Activated naive CD8-positive, alpha-beta T cell treated with anti-CD3 and anti-CD28 coated beads, Interleukin-2, amount 10 ng/mL, durations not matched to agents 7 days and 5 days (primary cell): ENCODE data around the gene MGAT5. TPM values are rescaled to one million over a fixed set of nuclear protein-coding genes. Genes with fewer than 3 reads are reported as not detected.
"Not testable (repeated sequence)": the region's sequence is repeated elsewhere in the genome, so short reads cannot be mapped to it uniquely, and the experiment has no call there.

Experiments used
- ATAC-seq: fragments of 150-1000 bp; cut with Tn5 transposase; one replicate; pipeline ENCODE4 v1.10.0; 2021; ENCODE audit warnings: low read depth, moderate library complexity
- POLR2A ChIA-PET: fragments of 350-600 bp; sonication (Branson Sonifier 250); formaldehyde crosslinking; loops from one replicate; lab custom pipeline; 2021; ENCODE audit warnings: antibody characterized with exemption; lab: Charles Lee
- DNase-seq: peaks from one replicate; pipeline ENCODE4 v3.0.0; 2021
- H3K27ac Mint-ChIP-seq: one replicate; pipeline ENCODE4 v1.8.0; 2022; ENCODE audit warnings: mild to moderate bottlenecking, mixed read lengths
- H3K27me3 Mint-ChIP-seq: one replicate; pipeline ENCODE4 v1.8.0; 2022; ENCODE audit warnings: mild to moderate bottlenecking, moderate library complexity, mixed read lengths
- H3K36me3 Mint-ChIP-seq: one replicate; pipeline ENCODE4 v1.8.0; 2021; ENCODE audit warnings: mild to moderate bottlenecking, mixed read lengths
- H3K4me1 Mint-ChIP-seq: one replicate; pipeline ENCODE4 v1.8.0; 2021; ENCODE audit warnings: mixed read lengths
- H3K4me3 Mint-ChIP-seq: one replicate; pipeline ENCODE4 v1.8.0; 2022; ENCODE audit warnings: mild to moderate bottlenecking, moderate library complexity, mixed read lengths
- H3K9me3 Mint-ChIP-seq: one replicate; pipeline ENCODE4 v1.8.0; 2021; ENCODE audit warnings: mixed read lengths
- total RNA-seq, 2 experiments: library from RNA; stranded (reverse); gene quantifications; one replicate each; pipeline ENCODE4 v1.2.3, GENCODE V29; 2021

Gene MGAT5
- total RNA-seq, 2 experiments from 2014 or later, result 66.3 to 70.9 TPM

DNA sequence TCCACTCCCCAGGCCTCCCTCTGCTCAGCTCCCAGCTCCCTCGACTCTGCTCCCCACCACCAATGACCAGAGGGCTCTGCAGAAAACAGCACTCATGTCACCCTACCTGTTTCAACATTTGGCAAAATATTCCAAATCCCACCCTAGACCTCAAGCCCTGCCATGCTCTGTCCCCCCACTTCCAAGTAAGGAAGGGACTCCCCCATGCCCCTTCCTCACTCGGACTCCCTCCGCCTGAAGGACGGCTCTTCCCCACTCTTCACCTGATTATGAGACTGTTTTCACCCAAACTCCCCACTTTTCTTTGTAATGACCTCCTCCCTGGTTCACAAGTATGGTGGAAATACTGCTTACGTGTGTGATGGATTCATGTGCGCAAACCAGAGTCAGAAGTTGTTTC, 208.4 kb downstream of the MGAT5 start:
- Mint-ChIP-seq H3K36me3 (no peaks in the 10 kb centered on the region), H3K4me3 (no peak overlapping the region), H3K4me1 (no peaks in the 10 kb centered on the region), H3K27ac (no peak overlapping the region), H3K27me3 (no peaks in the 10 kb centered on the region), H3K9me3 (no peaks in the 10 kb centered on the region)
- POLR2A ChIA-PET, result no interaction called here
- DNase-seq (no peak), ATAC-seq (no peak)

DNA sequence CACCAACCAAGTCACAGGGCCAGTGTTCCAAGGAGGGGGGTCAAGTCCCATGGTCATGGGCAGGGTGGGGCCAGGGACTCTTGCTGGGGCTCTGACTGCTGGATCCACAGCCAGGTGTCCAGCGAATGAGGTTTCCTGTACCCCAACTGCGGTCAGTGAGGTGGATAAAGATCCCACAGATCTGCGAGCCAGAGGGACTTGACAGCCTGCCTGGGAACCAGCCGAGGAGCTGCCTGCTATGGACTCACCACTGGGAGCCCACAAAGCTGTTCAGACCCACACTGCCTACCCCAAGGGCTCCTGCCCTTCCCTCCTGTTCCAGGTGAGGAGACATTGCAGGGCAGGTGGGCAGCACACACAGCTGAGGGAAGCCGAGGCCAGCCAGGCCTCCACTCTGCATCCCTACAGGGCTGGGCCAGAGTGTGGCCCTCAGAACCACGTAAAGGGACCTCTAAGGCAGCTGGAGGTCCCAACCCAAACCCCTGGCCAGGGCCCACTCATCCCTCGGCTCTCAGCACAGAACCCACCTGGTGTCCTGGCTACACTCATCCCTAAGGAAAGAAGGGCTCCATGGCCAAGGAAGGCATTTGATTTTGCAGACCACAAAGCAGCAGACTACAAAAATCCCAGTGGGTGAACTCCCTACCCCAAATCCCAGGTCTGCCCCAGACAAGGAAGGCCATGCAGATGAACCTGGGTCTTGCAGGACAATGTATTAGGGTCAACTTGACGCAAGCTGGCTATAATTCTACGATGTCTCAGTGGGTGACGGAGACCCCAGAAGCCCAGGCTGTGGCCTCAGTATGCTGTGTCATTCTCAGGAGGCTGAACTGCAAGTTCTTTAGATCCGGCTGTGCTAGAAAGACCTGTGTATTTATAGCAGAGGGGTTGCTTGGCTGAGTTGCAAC, 209.2 kb downstream of the MGAT5 start:
- no peaks in the 10 kb centered on the region for H3K36me3 Mint-ChIP-seq
- no peaks in the 10 kb centered on the region for H3K9me3 Mint-ChIP-seq
- no peaks in the 10 kb centered on the region for H3K4me1 Mint-ChIP-seq
- ATAC-seq (no peak), DNase-seq (no peak)
- POLR2A ChIA-PET, result no interaction called here
- no peaks in the 10 kb centered on the region for H3K27me3 Mint-ChIP-seq
- no peak overlapping the region for H3K4me3 Mint-ChIP-seq
- no peak overlapping the region for H3K27ac Mint-ChIP-seq

- no peaks in the 10 kb centered on the region for H3K4me1 Mint-ChIP-seq
- no peak overlapping the region for H3K4me3 Mint-ChIP-seq
- POLR2A ChIA-PET, result no interaction called here
- no peaks in the 10 kb centered on the region for H3K27me3 Mint-ChIP-seq
- no peak overlapping the region for H3K27ac Mint-ChIP-seq
- DNase-seq (no peak), ATAC-seq (no peak)
- no peaks in the 10 kb centered on the region for H3K36me3 Mint-ChIP-seq
- H3K9me3 Mint-ChIP-seq, result no peaks in the 10 kb centered on the region
These were observed 209.8 kb downstream of the MGAT5 start for GRCh38 chr2:134463699-134464022.

DNA sequence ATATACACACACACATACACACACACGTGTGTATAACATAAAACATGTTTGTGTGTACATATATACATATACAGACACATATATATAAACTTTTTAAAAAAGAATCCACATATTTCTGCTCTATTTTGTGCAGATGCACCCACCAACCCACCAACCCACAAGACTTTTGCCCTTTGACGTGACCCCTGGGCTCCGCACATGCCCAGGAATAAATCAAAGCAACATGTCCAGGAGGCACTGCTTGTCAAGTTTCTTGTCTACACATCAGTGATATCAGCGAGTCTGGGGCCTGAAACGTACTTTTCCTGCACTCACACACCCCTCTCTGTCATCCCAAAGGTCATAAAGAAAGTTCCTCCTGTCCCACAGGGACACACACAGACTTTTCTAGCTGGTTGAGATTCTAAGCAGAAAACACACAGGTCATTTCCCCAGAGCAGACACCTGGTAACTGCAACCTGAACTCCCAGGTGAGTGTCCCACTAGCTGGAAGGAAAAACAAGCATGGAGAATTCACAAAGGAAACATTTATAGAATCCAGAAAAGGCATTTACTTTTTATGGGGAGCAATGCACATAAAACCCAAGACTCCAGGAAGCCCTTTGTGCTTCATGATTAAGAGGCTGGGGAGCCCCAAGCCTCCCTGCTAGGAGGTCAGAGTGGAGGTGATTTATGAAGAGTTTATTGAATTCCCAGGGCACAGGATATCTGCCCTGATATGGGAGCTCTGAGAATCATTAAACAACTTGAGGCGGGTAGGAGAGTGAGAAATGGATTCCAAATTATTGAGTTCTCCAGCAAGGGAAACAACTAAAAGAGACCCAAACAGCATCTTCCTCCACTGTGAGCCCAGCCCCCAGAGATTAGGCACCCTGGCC, 211.6 kb downstream of the MGAT5 start:
- H3K9me3 Mint-ChIP-seq, result no peaks in the 10 kb centered on the region
- H3K4me3 Mint-ChIP-seq, result no peak overlapping the region
- POLR2A ChIA-PET, result no interaction called here
- H3K27me3 Mint-ChIP-seq, result no peaks in the 10 kb centered on the region
- ATAC-seq (no peak), DNase-seq (no peak)
- no peak overlapping the region for H3K27ac Mint-ChIP-seq
- H3K4me1 Mint-ChIP-seq, result no peaks in the 10 kb centered on the region
- no peaks in the 10 kb centered on the region for H3K36me3 Mint-ChIP-seq

- DNase-seq, result no peak
- Mint-ChIP-seq H3K9me3 (no peaks in the 10 kb centered on the region), H3K36me3 (no peaks in the 10 kb centered on the region), H3K4me3 (no peak overlapping the region), H3K4me1 (no peaks in the 10 kb centered on the region), H3K27ac (no peak overlapping the region), H3K27me3 (no peaks in the 10 kb centered on the region)
- POLR2A ChIA-PET, result no interaction called here
- ATAC-seq, result no peak
These were observed 212.3 kb downstream of the MGAT5 start for GRCh38 chr2:134466141-134466540.

GRCh38 chr2:134468164-134468563, 214.3 kb downstream of the MGAT5 start:
- no peak for DNase-seq
- H3K4me3 Mint-ChIP-seq, result no peak overlapping the region
- H3K27ac Mint-ChIP-seq, result no peak overlapping the region
- H3K4me1 Mint-ChIP-seq, result no peaks in the 10 kb centered on the region
- no peak for ATAC-seq
- peaks cover 8% of the 10 kb centered on the region for H3K27me3 Mint-ChIP-seq
- POLR2A ChIA-PET, result no interaction called here
- H3K36me3 Mint-ChIP-seq, result no peaks in the 10 kb centered on the region
- H3K9me3 Mint-ChIP-seq, result peaks cover 3% of the 10 kb centered on the region

DNA sequence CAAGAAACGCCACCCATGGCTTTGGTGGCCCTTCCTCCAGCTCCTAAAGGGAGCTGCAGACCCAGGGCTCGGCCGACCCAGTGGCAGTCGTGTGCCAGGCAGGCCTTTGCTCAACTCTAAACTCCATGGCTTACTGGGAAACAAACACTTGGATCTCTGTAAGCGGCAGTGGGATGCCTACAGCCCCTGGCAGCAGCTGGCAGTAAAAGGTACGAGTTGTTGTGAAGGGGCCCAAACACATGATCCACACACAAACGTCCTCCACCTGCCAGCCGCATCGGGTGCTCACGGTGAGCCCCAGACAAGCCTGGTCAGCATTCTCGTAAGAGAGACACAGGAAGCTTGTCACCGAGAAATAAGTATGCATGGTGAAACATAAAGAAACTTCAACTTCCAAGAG, 214.9 kb downstream of the MGAT5 start:
- Mint-ChIP-seq H3K27me3 (peaks cover 13% of the 10 kb centered on the region), H3K27ac (no peak overlapping the region), H3K4me3 (no peak overlapping the region), H3K4me1 (no peaks in the 10 kb centered on the region), H3K36me3 (no peaks in the 10 kb centered on the region), H3K9me3 (peaks cover 6% of the 10 kb centered on the region)
- no peak for DNase-seq
- POLR2A ChIA-PET, result no interaction called here
- ATAC-seq, result no peak

GRCh38 chr2:134469516-134470115, 215.7 kb downstream of the MGAT5 start:
- no peaks in the 10 kb centered on the region for H3K4me1 Mint-ChIP-seq
- no peaks in the 10 kb centered on the region for H3K36me3 Mint-ChIP-seq
- ATAC-seq, result no peak
- H3K27me3 Mint-ChIP-seq, result peaks cover 20% of the 10 kb centered on the region
- no peak overlapping the region for H3K27ac Mint-ChIP-seq
- POLR2A ChIA-PET, result interaction anchor here (0.6 kb wide), 1 partner anchor 276 kb away, joined by 4 read pairs; no protein-coding TSS in a partner anchor
- DNase-seq, result no peak
- no peak overlapping the region for H3K4me3 Mint-ChIP-seq
- peaks cover 6% of the 10 kb centered on the region for H3K9me3 Mint-ChIP-seq

DNA sequence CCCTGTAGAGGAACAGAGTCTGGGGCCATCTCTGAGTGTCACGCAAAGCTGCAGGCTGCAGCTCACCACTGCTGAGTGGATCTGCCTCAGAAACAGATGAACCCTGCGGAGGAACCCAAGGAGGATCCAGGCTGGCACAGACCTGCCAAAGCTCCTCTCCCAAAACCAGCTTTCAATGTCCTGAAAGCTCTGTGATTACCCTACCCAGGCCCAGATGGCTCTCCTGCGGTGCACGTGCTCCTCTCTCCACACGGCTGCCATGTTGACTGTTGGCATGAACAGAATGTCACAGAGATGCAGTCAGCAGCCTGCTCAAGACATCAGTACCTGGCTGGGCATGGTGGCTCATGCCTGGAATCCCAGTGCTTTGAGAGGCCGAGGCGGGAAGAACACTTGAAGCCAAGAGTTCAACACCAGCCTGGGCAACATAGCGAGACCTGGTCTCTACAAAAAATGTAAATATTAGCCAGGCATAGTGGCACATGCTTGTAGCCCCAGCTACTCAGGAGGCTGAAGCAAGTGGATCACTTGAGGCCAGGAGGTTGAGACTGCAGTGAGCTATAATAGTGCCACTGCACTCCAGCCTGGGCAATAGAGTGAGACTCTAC, 216.8 kb downstream of the MGAT5 start:
- H3K4me1 Mint-ChIP-seq, result no peaks in the 10 kb centered on the region
- no peak overlapping the region for H3K4me3 Mint-ChIP-seq
- no peak overlapping the region for H3K27ac Mint-ChIP-seq
- H3K36me3 Mint-ChIP-seq, result no peaks in the 10 kb centered on the region
- peaks cover 6% of the 10 kb centered on the region for H3K9me3 Mint-ChIP-seq
- POLR2A ChIA-PET, result no interaction called here
- H3K27me3 Mint-ChIP-seq, result peaks cover 20% of the 10 kb centered on the region
- DNase-seq (no peak), ATAC-seq (no peak)

GRCh38 chr2:134476982-134477381, 223.1 kb downstream of the MGAT5 start:
- ATAC-seq, POLR2A ChIA-PET, H3K27ac Mint-ChIP-seq, H3K36me3 Mint-ChIP-seq, H3K9me3 Mint-ChIP-seq, H3K4me3 Mint-ChIP-seq, H3K4me1 Mint-ChIP-seq, DNase-seq: not testable (repeated sequence)
- peaks cover 22% of the 10 kb centered on the region for H3K27me3 Mint-ChIP-seq

- H3K27me3 Mint-ChIP-seq, result peaks cover 2% of the 10 kb centered on the region
- H3K27ac Mint-ChIP-seq, result no peak overlapping the region
- no peaks in the 10 kb centered on the region for H3K36me3 Mint-ChIP-seq
- ATAC-seq, result no peak
- H3K4me3 Mint-ChIP-seq, result no peak overlapping the region
- DNase-seq, result no peak
- POLR2A ChIA-PET, result no interaction called here
- H3K4me1 Mint-ChIP-seq, result no peaks in the 10 kb centered on the region
- no peaks in the 10 kb centered on the region for H3K9me3 Mint-ChIP-seq
These were observed 225.9 kb downstream of the MGAT5 start for GRCh38 chr2:134479696-134480330.

DNA sequence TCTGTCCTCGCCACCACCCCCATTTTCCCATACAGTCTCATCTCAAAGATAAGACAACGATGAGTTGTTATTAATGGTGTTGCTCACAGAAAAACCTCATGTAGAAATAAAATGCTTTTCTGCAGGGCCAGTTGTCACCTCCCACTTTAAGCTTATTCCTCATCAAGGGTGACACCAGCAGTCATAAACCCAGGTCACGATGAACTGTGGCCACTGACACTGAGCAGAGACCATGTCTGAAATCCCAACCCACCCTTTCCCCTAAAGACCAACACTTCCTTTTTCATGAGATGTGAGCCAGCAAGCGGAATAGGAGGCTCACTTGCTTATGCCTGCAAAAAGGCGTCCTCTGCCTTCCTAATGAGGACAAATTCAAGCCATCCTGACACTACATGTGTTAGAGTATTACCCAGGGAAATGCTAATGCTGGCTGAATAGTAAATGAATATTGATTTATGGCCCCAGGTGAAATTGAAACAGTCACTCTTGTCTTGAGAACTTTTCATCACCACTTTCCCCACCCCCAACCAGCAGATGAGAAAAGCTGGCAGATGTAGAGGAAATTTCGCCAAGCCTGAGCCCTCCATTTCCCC, 228.4 kb downstream of the MGAT5 start:
- Mint-ChIP-seq H3K9me3 (no peaks in the 10 kb centered on the region), H3K27ac (no peak overlapping the region), H3K4me3 (no peak overlapping the region), H3K4me1 (no peaks in the 10 kb centered on the region), H3K27me3 (no peaks in the 10 kb centered on the region), H3K36me3 (no peaks in the 10 kb centered on the region)
- DNase-seq, result no peak
- no peak for ATAC-seq
- POLR2A ChIA-PET, result no interaction called here
